Measurements from ENCODE around the gene GTPBP4. TPM values are rescaled to one million over a fixed set of nuclear protein-coding genes. Genes with fewer than 3 reads are reported as not detected.

The GTPBP4 gene
- total and polyA plus RNA-seq, 2 of the 13 experiments (the other 11 are each of a cell fraction or from before 2014, with no cell fraction given): 24.1 to 85.5 TPM

DNA sequence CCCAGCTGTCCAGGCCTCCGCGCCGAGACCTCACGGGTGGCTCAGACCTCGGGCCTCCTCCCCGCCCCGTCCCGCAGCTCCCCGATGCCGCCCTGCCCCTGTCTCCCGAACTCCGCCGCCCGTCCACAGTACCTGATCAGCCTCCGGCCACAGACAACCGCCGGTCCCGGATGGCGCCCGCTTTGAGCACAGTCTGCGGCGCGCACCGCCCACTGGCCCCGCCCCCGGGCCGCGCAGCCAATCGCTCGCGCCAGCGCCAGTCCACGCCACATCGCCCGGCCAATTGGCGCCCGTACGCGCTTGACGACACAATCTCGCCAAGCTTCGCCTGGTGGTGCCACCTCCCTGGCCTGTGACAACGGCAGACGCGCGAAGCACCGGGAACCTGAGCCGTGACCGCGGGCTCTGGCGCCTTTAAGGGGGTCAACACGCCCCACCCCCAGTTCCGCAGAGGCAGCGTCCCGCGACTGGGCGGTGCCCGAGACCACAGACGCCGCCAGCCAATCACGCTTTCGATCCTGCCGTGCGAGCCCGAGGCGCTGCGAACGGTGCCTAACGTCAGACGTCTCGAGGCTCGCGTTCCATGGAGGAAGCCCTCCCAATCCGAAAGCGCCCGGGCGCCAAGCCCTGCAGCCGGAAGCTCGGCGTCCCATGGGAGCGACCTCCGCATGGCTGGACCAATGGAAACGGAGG lies 60.6 kb downstream of the GTPBP4 start, which contains the start of gene IDI1 (continued):
- TF ChIP-seq, protein P1, sequence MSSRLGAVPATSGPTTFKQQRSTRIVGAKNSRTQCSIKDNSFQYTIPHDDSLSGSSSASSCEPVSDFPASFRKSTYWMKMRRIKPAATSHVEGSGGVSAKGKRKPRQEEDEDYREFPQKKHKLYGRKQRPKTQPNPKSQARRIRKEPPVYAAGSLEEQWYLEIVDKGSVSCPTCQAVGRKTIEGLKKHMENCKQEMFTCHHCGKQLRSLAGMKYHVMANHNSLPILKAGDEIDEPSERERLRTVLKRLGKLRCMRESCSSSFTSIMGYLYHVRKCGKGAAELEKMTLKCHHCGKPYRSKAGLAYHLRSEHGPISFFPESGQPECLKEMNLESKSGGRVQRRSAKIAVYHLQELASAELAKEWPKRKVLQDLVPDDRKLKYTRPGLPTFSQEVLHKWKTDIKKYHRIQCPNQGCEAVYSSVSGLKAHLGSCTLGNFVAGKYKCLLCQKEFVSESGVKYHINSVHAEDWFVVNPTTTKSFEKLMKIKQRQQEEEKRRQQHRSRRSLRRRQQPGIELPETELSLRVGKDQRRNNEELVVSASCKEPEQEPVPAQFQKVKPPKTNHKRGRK (CRISPR knock-in tag; IDR thresholded peaks at IDR 0.05): no peak
- TF ChIP-seq FOXK2 (IDR thresholded peaks at IDR 0.05) (0 out of 2 replicates have a peak, but pooled peaks have one; percentile 47), ZNF557 (CRISPR knock-in tag; IDR thresholded peaks at IDR 0.05) (no peak), MBD4 (IDR thresholded peaks at IDR 0.05; ENCODE audit: borderline replicate concordance, low read length) (no peak), NBN (conservative IDR thresholded peaks at IDR 0.05) (no peak), ATF1 (CRISPR knock-in tag; IDR thresholded peaks at IDR 0.05) (peak; percentile 92), FOSL1 (CRISPR knock-in tag; IDR thresholded peaks at IDR 0.05; ENCODE audit: borderline replicate concordance) (no peak), SAP130 (CRISPR knock-in tag; IDR thresholded peaks at IDR 0.05; ENCODE audit: low read depth) (peak; percentile 89), SMAD1 (CRISPR knock-in tag; IDR thresholded peaks at IDR 0.05; ENCODE audit: borderline replicate concordance, low read depth) (peak; percentile 80; the same call in 1 of the 2 replicates), IKZF4 (CRISPR knock-in tag; IDR thresholded peaks at IDR 0.05; ENCODE audit: borderline replicate concordance, low read depth, not compliant biosample characterization) (no peak), ZSCAN12 (CRISPR knock-in tag; IDR thresholded peaks at IDR 0.05) (0 out of 2 replicates have a peak, but pooled peaks have one; percentile 47), RARG (CRISPR knock-in tag; IDR thresholded peaks at IDR 0.05; ENCODE audit: low read depth) (no peak), RBM22 (optimal IDR thresholded peaks at IDR 0.05; ENCODE audit: low read length) (peak; percentile 37), EED (CRISPR knock-in tag; IDR thresholded peaks at IDR 0.05) (no peak; the same call in 1 of the 2 replicates), ZNF530 (CRISPR knock-in tag; IDR thresholded peaks at IDR 0.05; ENCODE audit: low read depth) (no peak), SIN3A (IDR thresholded peaks at IDR 0.05; ENCODE audit: borderline replicate concordance, low read depth, low read length) (peak; percentile 92; the same call in 1 of the 2 replicates), KLF9 (CRISPR knock-in tag; IDR thresholded peaks at IDR 0.05; ENCODE audit: low read depth) (no peak), HNRNPLL (IDR thresholded peaks at IDR 0.05; ENCODE audit: low read depth, low read length, poor library complexity, severe bottlenecking) (peak; percentile 76), ZNF367 (CRISPR knock-in tag; IDR thresholded peaks at IDR 0.05; ENCODE audit: borderline replicate concordance) (0 out of 2 replicates have a peak, but pooled peaks have one; percentile 47), RCOR2 (CRISPR knock-in tag; IDR thresholded peaks at IDR 0.05) (no peak), ZNF331 (CRISPR knock-in tag; IDR thresholded peaks at IDR 0.05) (peak; percentile 51), BRCA1 (CRISPR knock-in tag; IDR thresholded peaks at IDR 0.05) (peak; percentile 40), ZNF777 (CRISPR knock-in tag; IDR thresholded peaks at IDR 0.05) (no peak), GPN1 (CRISPR knock-in tag; IDR thresholded peaks at IDR 0.05; ENCODE audit: borderline replicate concordance) (no peak)
- TF ChIP-seq, protein P2, sequence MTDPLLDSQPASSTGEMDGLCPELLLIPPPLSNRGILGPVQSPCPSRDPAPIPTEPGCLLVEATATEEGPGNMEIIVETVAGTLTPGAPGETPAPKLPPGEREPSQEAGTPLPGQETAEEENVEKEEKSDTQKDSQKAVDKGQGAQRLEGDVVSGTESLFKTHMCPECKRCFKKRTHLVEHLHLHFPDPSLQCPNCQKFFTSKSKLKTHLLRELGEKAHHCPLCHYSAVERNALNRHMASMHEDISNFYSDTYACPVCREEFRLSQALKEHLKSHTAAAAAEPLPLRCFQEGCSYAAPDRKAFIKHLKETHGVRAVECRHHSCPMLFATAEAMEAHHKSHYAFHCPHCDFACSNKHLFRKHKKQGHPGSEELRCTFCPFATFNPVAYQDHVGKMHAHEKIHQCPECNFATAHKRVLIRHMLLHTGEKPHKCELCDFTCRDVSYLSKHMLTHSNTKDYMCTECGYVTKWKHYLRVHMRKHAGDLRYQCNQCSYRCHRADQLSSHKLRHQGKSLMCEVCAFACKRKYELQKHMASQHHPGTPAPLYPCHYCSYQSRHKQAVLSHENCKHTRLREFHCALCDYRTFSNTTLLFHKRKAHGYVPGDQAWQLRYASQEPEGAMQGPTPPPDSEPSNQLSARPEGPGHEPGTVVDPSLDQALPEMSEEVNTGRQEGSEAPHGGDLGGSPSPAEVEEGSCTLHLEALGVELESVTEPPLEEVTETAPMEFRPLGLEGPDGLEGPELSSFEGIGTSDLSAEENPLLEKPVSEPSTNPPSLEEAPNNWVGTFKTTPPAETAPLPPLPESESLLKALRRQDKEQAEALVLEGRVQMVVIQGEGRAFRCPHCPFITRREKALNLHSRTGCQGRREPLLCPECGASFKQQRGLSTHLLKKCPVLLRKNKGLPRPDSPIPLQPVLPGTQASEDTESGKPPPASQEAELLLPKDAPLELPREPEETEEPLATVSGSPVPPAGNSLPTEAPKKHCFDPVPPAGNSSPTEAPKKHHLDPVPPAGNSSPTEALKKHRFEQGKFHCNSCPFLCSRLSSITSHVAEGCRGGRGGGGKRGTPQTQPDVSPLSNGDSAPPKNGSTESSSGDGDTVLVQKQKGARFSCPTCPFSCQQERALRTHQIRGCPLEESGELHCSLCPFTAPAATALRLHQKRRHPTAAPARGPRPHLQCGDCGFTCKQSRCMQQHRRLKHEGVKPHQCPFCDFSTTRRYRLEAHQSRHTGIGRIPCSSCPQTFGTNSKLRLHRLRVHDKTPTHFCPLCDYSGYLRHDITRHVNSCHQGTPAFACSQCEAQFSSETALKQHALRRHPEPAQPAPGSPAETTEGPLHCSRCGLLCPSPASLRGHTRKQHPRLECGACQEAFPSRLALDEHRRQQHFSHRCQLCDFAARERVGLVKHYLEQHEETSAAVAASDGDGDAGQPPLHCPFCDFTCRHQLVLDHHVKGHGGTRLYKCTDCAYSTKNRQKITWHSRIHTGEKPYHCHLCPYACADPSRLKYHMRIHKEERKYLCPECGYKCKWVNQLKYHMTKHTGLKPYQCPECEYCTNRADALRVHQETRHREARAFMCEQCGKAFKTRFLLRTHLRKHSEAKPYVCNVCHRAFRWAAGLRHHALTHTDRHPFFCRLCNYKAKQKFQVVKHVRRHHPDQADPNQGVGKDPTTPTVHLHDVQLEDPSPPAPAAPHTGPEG (CRISPR knock-in tag; IDR thresholded peaks at IDR 0.05): 0 out of 2 replicates have a peak, but pooled peaks have one; percentile 41

Data from HepG2 (cell line).